ENCODE data around the gene PLOD1.

Gene PLOD1

GRCh38 chr1:11970441-11971185 is 36.1 kb downstream of the PLOD1 start:
- Histone ChIP-seq H3K79me2 (ENCODE audit: control insufficient read depth, low read length) (no peaks in the 10 kb centered on the region), H3K4me2 (ENCODE audit: low read length) (no peak overlapping the region), H4K20me1 (ENCODE audit: control insufficient read depth, insufficient read depth, low read depth, low read length) (no peaks in the 10 kb centered on the region), H3K9me2 (replicated peaks; ENCODE audit: control insufficient read depth, low read length) (no peaks in the 10 kb centered on the region), H3K27ac (ENCODE audit: low read depth, low read length) (no peak overlapping the region), H3K4me3 (ENCODE audit: low read length) (no peak overlapping the region), H3K4me1 (ENCODE audit: control insufficient read depth, low read length) (peaks cover 6% of the 10 kb centered on the region; the same call in 1 of the 2 replicates), H3K9me3 (ENCODE audit: control insufficient read depth, insufficient read depth, low read length) (no peaks in the 10 kb centered on the region), H3K27me3 (ENCODE audit: control insufficient read depth, low read length) (no peaks in the 10 kb centered on the region), H3F3A (ENCODE audit: control insufficient read depth, insufficient read depth) (no peaks in the 10 kb centered on the region), H3K36me3 (ENCODE audit: control insufficient read depth, low read length) (peaks cover 21% of the 10 kb centered on the region)
- TF ChIP-seq EZH2phosphoT487 (IDR thresholded peaks at IDR 0.05; ENCODE audit: borderline replicate concordance, low read length) (no peak), CTCF (IDR thresholded peaks at IDR 0.05; ENCODE audit: low read depth, low read length, poor library complexity, severe bottlenecking) (no peak)

- no peak for TF ChIP-seq EZH2phosphoT487 (IDR thresholded peaks at IDR 0.05; ENCODE audit: borderline replicate concordance, low read length)
- TF ChIP-seq CTCF (IDR thresholded peaks at IDR 0.05; ENCODE audit: low read depth, low read length, poor library complexity, severe bottlenecking) = no peak
- Histone ChIP-seq H3K9me2 (replicated peaks; ENCODE audit: control insufficient read depth, low read length) (no peaks in the 10 kb centered on the region), H3K4me1 (ENCODE audit: control insufficient read depth, low read length) (peaks cover 23% of the 10 kb centered on the region), H3F3A (ENCODE audit: control insufficient read depth, insufficient read depth) (peaks cover 5% of the 10 kb centered on the region), H3K36me3 (ENCODE audit: control insufficient read depth, low read length) (peaks cover 19% of the 10 kb centered on the region), H3K27ac (ENCODE audit: low read depth, low read length) (no peak overlapping the region), H3K4me2 (ENCODE audit: low read length) (no peak overlapping the region), H3K4me3 (ENCODE audit: low read length) (no peak overlapping the region), H3K79me2 (ENCODE audit: control insufficient read depth, low read length) (peaks cover 24% of the 10 kb centered on the region), H3K27me3 (ENCODE audit: control insufficient read depth, low read length) (no peaks in the 10 kb centered on the region), H4K20me1 (ENCODE audit: control insufficient read depth, insufficient read depth, low read depth, low read length) (peaks cover 8% of the 10 kb centered on the region; the same call in 1 of the 2 replicates), H3K9me3 (ENCODE audit: control insufficient read depth, insufficient read depth, low read length) (no peaks in the 10 kb centered on the region)
These were observed 43.1 kb downstream of the PLOD1 start for GRCh38 chr1:11977625-11978024.

GRCh38 chr1:11978301-11978700 is 43.8 kb downstream of the PLOD1 start:
- no peaks in the 10 kb centered on the region for H3K27me3 ChIP-seq (ENCODE audit: control insufficient read depth, low read length)
- H3K27ac ChIP-seq (ENCODE audit: low read depth, low read length) = no peak overlapping the region
- no peak overlapping the region for H3K4me3 ChIP-seq (ENCODE audit: low read length)
- no peaks in the 10 kb centered on the region for H3K9me2 ChIP-seq (replicated peaks; ENCODE audit: control insufficient read depth, low read length)
- H3K79me2 ChIP-seq (ENCODE audit: control insufficient read depth, low read length) = peaks cover 31% of the 10 kb centered on the region
- H3K4me1 ChIP-seq (ENCODE audit: control insufficient read depth, low read length) = peaks cover 23% of the 10 kb centered on the region
- H4K20me1 ChIP-seq (ENCODE audit: control insufficient read depth, insufficient read depth, low read depth, low read length) = peaks cover 8% of the 10 kb centered on the region; the same call in 1 of the 2 replicates
- no peak overlapping the region for H3K4me2 ChIP-seq (ENCODE audit: low read length)
- TF ChIP-seq EZH2phosphoT487 (IDR thresholded peaks at IDR 0.05; ENCODE audit: borderline replicate concordance, low read length) (no peak), CTCF (IDR thresholded peaks at IDR 0.05; ENCODE audit: low read depth, low read length, poor library complexity, severe bottlenecking) (no peak)
- H3K9me3 ChIP-seq (ENCODE audit: control insufficient read depth, insufficient read depth, low read length) = no peaks in the 10 kb centered on the region
- H3K36me3 ChIP-seq (ENCODE audit: control insufficient read depth, low read length) = peaks cover 26% of the 10 kb centered on the region
- H3F3A ChIP-seq (ENCODE audit: control insufficient read depth, insufficient read depth) = peaks cover 5% of the 10 kb centered on the region
